IMR-90 (cell line): Measurements from ENCODE around the gene PLA2G15. TPM values are rescaled to one million over a fixed set of nuclear protein-coding genes. Genes with fewer than 3 reads are reported as not detected.

ENCODE experiments used
- ATAC-seq: fragments of 200-7000 bp; cut with Tn5 transposase; 2 replicates; pipeline ENCODE4 v1.9.1; 2020; ENCODE audit warnings: low read depth, mild to moderate bottlenecking, moderate library complexity
- BruUV-seq: library from RNA; stranded (reverse); fragments of 400-500 nt; replicated peaks from 2 replicates; lab custom pipeline; 2021; lab: Mats Ljungman, UMichigan
- CTCF ChIA-PET: fragments of 300-600 bp; formaldehyde crosslinking; extraction: SDS; loops from one replicate; lab custom pipeline; 2021; ENCODE audit warnings: antibody characterized with exemption; lab: Yijun Ruan, JAX
- POLR2A ChIA-PET: fragments of 300-600 bp; sonication (Branson Sonifier 250); formaldehyde crosslinking; loops from one replicate; lab custom pipeline; 2022; ENCODE audit warnings: antibody characterized with exemption; ENCODE audit not compliant: unreplicated experiment; lab: Charles Lee
- DNase-seq: peaks from one replicate; pipeline ENCODE4 v3.0.0; 2013
- H2AFZ ChIP-seq: replicated peaks from 2 replicates; pipeline ENCODE3; 2013; ENCODE audit warnings: low read length, mild to moderate bottlenecking; ENCODE audit not compliant: poor library complexity
- H2AK5ac ChIP-seq: 2 replicates; pipeline ENCODE4 v1.6.1; 2013; ENCODE audit warnings: low read depth, low read length, inconsistent platforms
- H2AK9ac ChIP-seq: replicated peaks from 2 replicates; pipeline ENCODE3; 2013; ENCODE audit warnings: mild to moderate bottlenecking, low read depth, low read length, moderate library complexity; ENCODE audit not compliant: poor library complexity
- H2BK120ac ChIP-seq: 2 replicates; pipeline ENCODE4 v1.6.1; 2013; ENCODE audit warnings: low read depth, low read length, inconsistent platforms
- H2BK15ac ChIP-seq: 3 replicates; pipeline ENCODE4 v1.6.1; 2013; ENCODE audit warnings: low read depth, low read length, inconsistent platforms
- H2BK20ac ChIP-seq: 2 replicates; pipeline ENCODE4 v1.6.1; 2013; ENCODE audit warnings: low read depth, mild to moderate bottlenecking, inconsistent platforms, low read length, moderate library complexity
- H2BK5ac ChIP-seq: 2 replicates; pipeline ENCODE4 v1.6.1; 2013; ENCODE audit warnings: mild to moderate bottlenecking, low read depth, low read length, inconsistent platforms; ENCODE audit not compliant: poor library complexity, severe bottlenecking
- H3K14ac ChIP-seq: replicated peaks from 2 replicates; pipeline ENCODE4 v1.6.1; 2013; ENCODE audit warnings: low read depth, low read length, inconsistent platforms
- H3K18ac ChIP-seq: 2 replicates; pipeline ENCODE4 v1.6.1; 2013; ENCODE audit warnings: low read depth, low read length, control low read depth
- H3K23ac ChIP-seq: 2 replicates; pipeline ENCODE4 v1.6.1; 2013; ENCODE audit warnings: low read depth, low read length, inconsistent platforms
- H3K27ac ChIP-seq: 2 replicates; pipeline ENCODE4 v1.5.1; 2013; ENCODE audit warnings: mild to moderate bottlenecking, control low read depth, low read length; ENCODE audit not compliant: insufficient read depth
- H3K27me3 ChIP-seq: 2 replicates; pipeline ENCODE4 v1.6.1; 2013; ENCODE audit warnings: low read length; ENCODE audit not compliant: control insufficient read depth, insufficient read depth
- H3K36me3 ChIP-seq: 2 replicates; pipeline ENCODE4 v1.6.1; 2013; ENCODE audit warnings: low read length, mixed read lengths; ENCODE audit not compliant: control insufficient read depth, insufficient read depth
- H3K4ac ChIP-seq: 2 replicates; pipeline ENCODE4 v1.6.1; 2013; ENCODE audit warnings: low read depth, low read length, inconsistent platforms
- H3K4me1 ChIP-seq: 2 replicates; pipeline ENCODE4 v1.6.1; 2013; ENCODE audit warnings: low read length, mixed read lengths; ENCODE audit not compliant: control insufficient read depth, insufficient read depth
- H3K4me2 ChIP-seq: 2 replicates; pipeline ENCODE4 v1.6.1; 2013; ENCODE audit warnings: low read depth, mild to moderate bottlenecking, control low read depth, low read length, moderate library complexity
- H3K4me3 ChIP-seq: 2 replicates; pipeline ENCODE4 v1.5.1; 2013; ENCODE audit warnings: low read depth, mild to moderate bottlenecking, control low read depth, low read length, moderate library complexity; ENCODE audit not compliant: insufficient read depth
- H3K56ac ChIP-seq: 2 replicates; pipeline ENCODE4 v1.6.1; 2013; ENCODE audit warnings: low read length, inconsistent platforms; ENCODE audit not compliant: insufficient read depth; ENCODE audit errors: extremely low read depth
- H3K79me1 ChIP-seq, 2 experiments: 2 replicates each; pipeline ENCODE4 v1.6.1; 2013; ENCODE audit warnings: low read length in 2 of 2, inconsistent platforms in 1 of 2, low read depth in 1 of 2
- H3K9ac ChIP-seq: 2 replicates; pipeline ENCODE4 v1.6.1; 2013; ENCODE audit warnings: low read depth, low read length, control low read depth
- H3K9me1 ChIP-seq: 2 replicates; pipeline ENCODE4 v1.6.1; 2013; ENCODE audit warnings: low read length, inconsistent platforms; ENCODE audit not compliant: insufficient read depth
- H3K9me3 ChIP-seq: 2 replicates; pipeline ENCODE4 v1.6.1; 2013; ENCODE audit warnings: low read length; ENCODE audit not compliant: control insufficient read depth, insufficient read depth
- H4K20me1 ChIP-seq: 2 replicates; pipeline ENCODE4 v1.6.1; 2013; ENCODE audit warnings: low read length, inconsistent platforms; ENCODE audit not compliant: insufficient read depth
- H4K5ac ChIP-seq: 2 replicates; pipeline ENCODE4 v1.6.1; 2013; ENCODE audit warnings: mild to moderate bottlenecking, low read depth, low read length, control low read depth
- H4K8ac ChIP-seq, 2 experiments: 2 replicates each; pipeline ENCODE4 v1.6.1; 2013; ENCODE audit warnings: low read depth in 2 of 2, low read length in 2 of 2, control low read depth in 1 of 2, inconsistent platforms in 1 of 2
- H4K91ac ChIP-seq: 2 replicates; pipeline ENCODE4 v1.6.1; 2013; ENCODE audit warnings: low read depth, low read length, inconsistent platforms; ENCODE audit not compliant: insufficient read depth
- CEBPB ChIP-seq: IDR thresholded peaks from 2 replicates; pipeline ENCODE4 v1.6.1; 2012; ENCODE audit warnings: low read depth, low read length, improper control_type of control experiment
- CHD1 ChIP-seq: IDR thresholded peaks from 2 replicates; pipeline ENCODE4 v1.6.1; 2012; ENCODE audit warnings: low read depth, low read length, improper control_type of control experiment
- CTCF ChIP-seq: conservative IDR thresholded peaks from 2 replicates; pipeline ENCODE4 v1.5.1; 2012; ENCODE audit warnings: mild to moderate bottlenecking, low read depth, low read length, improper control_type of control experiment
- ELK1 ChIP-seq: fragments of 150-350 bp; IDR thresholded peaks from 2 replicates; pipeline ENCODE4 v1.6.1; 2016; ENCODE audit warnings: low read depth, mild to moderate bottlenecking, low read length, moderate library complexity, borderline replicate concordance
- FOS ChIP-seq: fragments of 150-350 bp; IDR thresholded peaks from 2 replicates; pipeline ENCODE4 v1.6.1; 2016; ENCODE audit warnings: low read depth, low read length
- MAFK ChIP-seq: IDR thresholded peaks from 2 replicates; pipeline ENCODE4 v1.6.1; 2012; ENCODE audit warnings: low read depth, low read length, improper control_type of control experiment
- MAZ ChIP-seq: IDR thresholded peaks from 2 replicates; pipeline ENCODE4 v1.6.1; 2012; ENCODE audit warnings: low read depth, mild to moderate bottlenecking, low read length, improper control_type of control experiment, moderate library complexity, borderline replicate concordance
- MXI1 ChIP-seq: IDR thresholded peaks from 2 replicates; pipeline ENCODE4 v1.6.1; 2012; ENCODE audit warnings: low read depth, mild to moderate bottlenecking, low read length, moderate library complexity, borderline replicate concordance
- NFE2L2 ChIP-seq: fragments of 150-350 bp; IDR thresholded peaks from 2 replicates; pipeline ENCODE4 v1.6.1; 2016; ENCODE audit warnings: low read depth, mild to moderate bottlenecking, low read length
- POLR2A ChIP-seq: IDR thresholded peaks from 2 replicates; pipeline ENCODE4 v1.6.1; 2012; ENCODE audit warnings: mild to moderate bottlenecking, low read depth, low read length
- RAD21 ChIP-seq: IDR thresholded peaks from 2 replicates; pipeline ENCODE4 v1.6.1; 2012; ENCODE audit warnings: low read length, improper control_type of control experiment
- RCOR1 ChIP-seq: IDR thresholded peaks from 2 replicates; pipeline ENCODE4 v1.6.1; 2012; ENCODE audit warnings: mild to moderate bottlenecking, low read length, improper control_type of control experiment; ENCODE audit not compliant: insufficient replicate concordance
- SMC3 ChIP-seq: fragments of 150-350 bp; IDR thresholded peaks from 2 replicates; pipeline ENCODE4 v1.6.1; 2016; ENCODE audit warnings: low read depth, mild to moderate bottlenecking, antibody characterized with exemption, low read length, moderate library complexity
- WGBS, 2 experiments: methylation state at CpG; one replicate each; pipeline versions ENCODE4 v1.1.5 to v1.1.7; 2013; ENCODE audit warnings: missing lambda C conversion rate in 2 of 2; ENCODE audit not compliant: insufficient read length in 1 of 2; ENCODE audit errors: extremely low coverage in 2 of 2; 5-methylcytosine and 5-hydroxymethylcytosine counted together
- dilution Hi-C: fragments of 300-500 bp; cut with HindIII; formaldehyde crosslinking; loops from one replicate; pipeline ENCODE4 v1.14.3; 2018; ENCODE audit warnings: low sequenced_read_pairs; ENCODE audit not compliant: unreplicated experiment
- in situ Hi-C: fragments of 300-500 bp; cut with MboI; formaldehyde crosslinking; loops from 3 replicates; pipeline ENCODE4 v1.14.3; 2019; ENCODE audit warnings: low sequenced_read_pairs, inconsistent platforms, mixed read lengths
- intact Hi-C: fragments of 100-400 bp; cut with micrococcal nuclease; formaldehyde crosslinking; loops from 2 replicates; pipeline ENCODE4 v1.10.0; 2022
- polyA plus RNA-seq, 3 experiments: library from polyadenylated mRNA; depleted of rRNA; stranded (reverse); fragments of >200 nt; gene quantifications; 2 replicates each; pipeline ENCODE4 v1.2.3, GENCODE V29; 2012; ENCODE audit warnings: low replicate concordance in 1 of 3
- total RNA-seq: library from RNA; depleted of rRNA; stranded (reverse); fragments of >200 nt; gene quantifications from 2 replicates; pipeline ENCODE4 v1.2.3, GENCODE V29; 2012
- TF ChIP-seq, protein P1 (sequence below): fragments of 150-350 bp; IDR thresholded peaks from 2 replicates; pipeline ENCODE4 v1.6.1; 2017; ENCODE audit warnings: mild to moderate bottlenecking, antibody characterized with exemption, low read length, low read depth

Gene PLA2G15
- total and polyA plus RNA-seq, 2 of the 4 experiments (the other 2 are of a cell fraction): 19.5 to 31.7 TPM

DNA sequence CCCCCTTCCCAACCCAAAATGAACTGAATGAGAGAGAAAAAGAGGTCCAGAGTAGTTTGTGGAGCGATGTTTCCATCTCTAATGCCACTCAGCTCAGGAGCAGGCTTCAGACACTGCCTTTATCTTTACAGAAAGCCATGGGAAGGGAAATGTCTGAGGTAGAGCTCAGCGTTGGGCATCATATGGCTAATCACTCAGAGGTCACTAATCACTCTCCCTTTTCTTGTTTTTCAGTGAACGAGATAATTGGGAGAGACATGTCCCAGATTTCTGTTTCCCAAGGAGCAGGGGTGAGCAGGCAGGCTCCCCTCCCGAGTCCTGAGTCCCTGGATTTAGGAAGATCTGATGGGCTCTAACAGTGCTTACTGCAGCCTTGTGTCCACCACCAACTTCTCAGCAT, 19.1 kb upstream of the PLA2G15 start:
- no peak overlapping the region for H3K9ac ChIP-seq
- no peak overlapping the region for H2BK15ac ChIP-seq
- H3K9me3 ChIP-seq: no peaks in the 10 kb centered on the region
- no peak overlapping the region for H4K5ac ChIP-seq
- no peak overlapping the region for H3K27ac ChIP-seq
- CTCF ChIA-PET: no interaction called here
- no peak overlapping the region for H3K14ac ChIP-seq
- no peak overlapping the region for H2AK9ac ChIP-seq
- 0 out of 2 replicates have a peak, but pooled peaks cover 3% of the 10 kb centered on the region for H4K20me1 ChIP-seq
- in situ Hi-C loops: loop anchor here (10.0 kb wide), 2 partner anchors 131 to 241 kb away; partner anchors contain the start of gene DPEP3
- intact Hi-C loops: loop anchor here (10.0 kb wide), 1 partner anchor 261 kb away; the partner anchor contains the start of gene SLC12A4
- TF ChIP-seq MAFK: no peak
- TF ChIP-seq CTCF: no peak
- no peak for TF ChIP-seq POLR2A
- no peak for TF ChIP-seq FOS
- TF ChIP-seq ELK1: no peak
- no peak for TF ChIP-seq RAD21
- no peak for TF ChIP-seq CHD1
- no peak for TF ChIP-seq SMC3
- TF ChIP-seq RCOR1: no peak
- TF ChIP-seq, protein P1, sequence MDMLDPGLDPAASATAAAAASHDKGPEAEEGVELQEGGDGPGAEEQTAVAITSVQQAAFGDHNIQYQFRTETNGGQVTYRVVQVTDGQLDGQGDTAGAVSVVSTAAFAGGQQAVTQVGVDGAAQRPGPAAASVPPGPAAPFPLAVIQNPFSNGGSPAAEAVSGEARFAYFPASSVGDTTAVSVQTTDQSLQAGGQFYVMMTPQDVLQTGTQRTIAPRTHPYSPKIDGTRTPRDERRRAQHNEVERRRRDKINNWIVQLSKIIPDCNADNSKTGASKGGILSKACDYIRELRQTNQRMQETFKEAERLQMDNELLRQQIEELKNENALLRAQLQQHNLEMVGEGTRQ: no peak
- no peak for TF ChIP-seq MXI1
- TF ChIP-seq NFE2L2: no peak
- no peak for TF ChIP-seq CEBPB
- no peak for TF ChIP-seq MAZ
- no peak overlapping the region for H2AK5ac ChIP-seq
- no peak overlapping the region for H3K4me3 ChIP-seq
- peaks cover 2% of the 10 kb centered on the region for H3K4me1 ChIP-seq
- H3K36me3 ChIP-seq: peaks cover 8% of the 10 kb centered on the region
- no peak overlapping the region for H3K4me2 ChIP-seq
- H3K79me1 ChIP-seq: peaks cover 0 to 3% of the 10 kb centered on the region in 2 experiments; a peak in 1 of 4 replicates
- H2BK20ac ChIP-seq: no peak overlapping the region
- no peak overlapping the region for H3K18ac ChIP-seq
- H4K91ac ChIP-seq: no peak overlapping the region
- POLR2A ChIA-PET: no interaction called here
- DNase-seq: no peak
- H2AFZ ChIP-seq: no peak overlapping the region
- no peak overlapping the region for H2BK120ac ChIP-seq
- H3K4ac ChIP-seq: no peak overlapping the region
- no TSS peak for BruUV-seq
- H3K27me3 ChIP-seq: no peaks in the 10 kb centered on the region
- ATAC-seq: no peak
- H2BK5ac ChIP-seq: no peak overlapping the region
- no peak overlapping the region for H4K8ac ChIP-seq
- no peaks in the 10 kb centered on the region for H3K9me1 ChIP-seq
- 92% methylated on average over 2 of the region's 4 CpGs; no CpG with 5 or more reads in 1 of the 2 experiments for WGBS, 2 experiments
- dilution Hi-C loops: no loop called here
- no peak overlapping the region for H3K56ac ChIP-seq
- H3K23ac ChIP-seq: no peak overlapping the region
